HG03103 (cell line): ENCODE results near the gene TFAP2B.

Source experiments
- ATAC-seq: cut with Tn5 transposase; IDR thresholded peaks from one replicate; pipeline ENCODE4 v1.9.1; 2021; ENCODE audit warnings: low read depth; ENCODE audit not compliant: unreplicated experiment

Gene TFAP2B

DNA sequence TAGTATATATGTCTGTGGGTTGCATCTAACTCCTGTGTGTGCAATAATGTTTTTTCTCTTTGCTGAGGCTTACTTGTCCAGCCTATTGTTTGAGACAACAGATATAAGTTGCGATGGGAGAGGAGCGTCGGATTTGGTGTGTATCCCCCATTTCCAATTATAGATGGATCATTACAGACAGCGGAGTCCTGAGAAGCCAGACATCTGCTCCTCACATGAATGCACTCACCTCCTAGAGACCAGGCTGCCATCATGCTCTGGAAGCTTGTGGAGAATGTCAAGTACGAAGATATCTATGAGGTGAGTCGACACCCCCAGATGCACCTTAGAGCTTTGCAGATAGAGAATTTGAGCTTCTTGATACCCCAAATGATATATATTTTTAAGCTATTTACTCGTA is at the start of gene TFAP2B:
Gene TFAP2B, plus strand, starts transcription at position 199 of the 400 bp plus-strand sequence. Its CDS starts 21 bp downstream, at position 220.
- ATAC-seq: no peak

DNA sequence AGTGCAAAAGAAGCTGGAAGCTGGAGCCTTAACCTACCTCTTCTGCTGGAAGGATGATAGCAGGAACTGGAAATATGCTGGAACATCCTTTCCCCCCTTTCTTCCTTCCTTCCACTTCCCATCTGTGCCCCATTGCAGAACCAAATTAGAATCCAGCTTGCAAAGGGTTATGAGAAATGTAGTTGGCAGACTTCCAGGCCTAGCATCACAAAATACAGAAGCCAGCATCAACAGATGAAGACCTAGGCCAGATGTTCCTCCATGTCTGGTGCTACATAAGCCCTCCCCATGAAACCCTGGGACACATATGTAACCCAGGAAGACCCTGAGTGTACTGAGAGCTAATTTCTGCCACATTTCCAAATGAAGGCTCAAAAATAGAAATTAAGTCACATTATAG is 40.0 kb upstream of the TFAP2B start:
- ATAC-seq: no peak

DNA sequence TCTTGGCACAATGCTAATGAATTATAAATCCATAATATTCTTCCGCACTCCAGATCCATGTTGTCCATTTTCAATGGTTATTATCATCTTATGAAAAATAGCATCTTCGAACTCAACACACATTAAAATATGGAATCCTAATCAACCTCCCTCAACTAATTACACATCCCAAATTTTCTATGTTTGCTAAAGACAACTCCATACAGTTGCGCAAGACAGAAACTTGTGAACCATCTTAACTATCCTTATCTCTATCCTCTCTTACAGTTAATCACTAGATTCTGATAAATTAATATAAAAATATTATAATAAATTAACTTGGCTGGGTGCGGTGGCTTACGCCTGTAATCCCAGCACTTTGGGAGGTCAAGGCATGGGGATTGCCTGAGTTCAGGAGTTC is 38.3 kb upstream of the TFAP2B start:
- no peak for ATAC-seq

DNA sequence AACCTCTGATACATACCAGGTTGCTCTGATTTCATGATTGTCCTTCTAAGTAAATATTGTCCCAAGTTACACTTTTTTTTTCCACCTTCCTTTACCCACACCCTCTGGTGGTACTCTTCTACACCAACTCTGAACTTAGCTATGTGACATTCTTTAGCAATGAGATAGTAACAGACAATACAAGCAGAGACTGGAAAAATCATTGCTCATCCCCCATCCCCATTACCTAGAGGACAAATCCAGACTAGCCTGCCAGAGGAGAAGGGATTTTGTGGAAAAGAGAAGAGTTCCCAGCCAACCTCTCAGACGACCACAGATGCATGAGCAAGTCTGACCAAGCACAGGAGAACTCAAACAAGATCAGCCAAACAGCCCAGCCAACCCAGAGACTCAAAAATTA is 32.8 kb upstream of the TFAP2B start:
- ATAC-seq: no peak

DNA sequence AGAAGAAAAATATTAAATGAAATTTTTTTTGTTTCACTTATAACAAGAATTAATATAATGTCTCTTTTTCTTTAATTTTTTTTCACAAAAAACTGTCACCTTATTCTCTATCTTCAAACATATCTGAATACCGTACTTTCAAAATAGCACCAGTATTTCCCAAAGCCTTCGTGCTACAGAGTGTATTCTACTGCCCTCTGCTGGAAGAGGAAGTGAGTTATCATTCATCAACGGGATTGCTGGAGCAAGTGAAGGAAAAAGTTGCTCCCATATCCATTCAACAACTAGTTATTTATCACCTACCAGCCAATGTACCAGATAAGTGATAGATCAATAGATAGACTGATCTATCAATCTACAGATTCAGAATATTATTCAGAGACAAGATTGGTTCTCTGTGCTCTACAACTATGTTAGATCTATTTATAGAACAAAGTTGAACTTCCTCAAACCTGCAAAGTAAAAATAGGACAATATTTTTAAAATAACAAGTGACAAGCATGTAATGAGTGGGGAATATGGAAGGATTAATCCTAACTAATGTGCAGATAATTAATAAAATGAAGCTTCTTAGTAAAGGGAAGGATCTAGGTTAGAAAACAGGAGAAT is 26.7 kb upstream of the TFAP2B start:
- ATAC-seq: peak; percentile 73

GRCh38 chr6:50792771-50793170 is 25.9 kb upstream of the TFAP2B start:
- no peak for ATAC-seq

- ATAC-seq: no peak
Observed at GRCh38 chr6:50795574-50795973, 23.1 kb upstream of the TFAP2B start.

DNA sequence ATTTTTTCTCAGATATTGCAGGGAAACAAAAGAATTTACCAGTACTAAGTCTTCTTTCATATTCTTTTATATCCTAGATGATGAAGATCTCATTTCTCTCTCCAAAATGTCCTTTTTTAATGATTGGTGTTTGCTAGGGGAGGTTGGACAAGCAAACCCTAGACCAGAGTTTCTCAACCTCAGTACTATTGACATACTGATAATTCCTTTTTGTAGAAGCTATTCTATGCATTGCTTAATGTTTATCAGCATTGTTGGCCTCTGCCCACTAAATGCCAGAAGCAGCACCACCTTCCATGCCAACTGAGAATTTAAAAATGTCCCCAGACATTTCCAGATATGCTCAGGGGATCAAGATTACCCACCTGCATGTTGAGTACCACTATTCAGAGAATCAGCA is 14.4 kb upstream of the TFAP2B start:
- no peak for ATAC-seq

DNA sequence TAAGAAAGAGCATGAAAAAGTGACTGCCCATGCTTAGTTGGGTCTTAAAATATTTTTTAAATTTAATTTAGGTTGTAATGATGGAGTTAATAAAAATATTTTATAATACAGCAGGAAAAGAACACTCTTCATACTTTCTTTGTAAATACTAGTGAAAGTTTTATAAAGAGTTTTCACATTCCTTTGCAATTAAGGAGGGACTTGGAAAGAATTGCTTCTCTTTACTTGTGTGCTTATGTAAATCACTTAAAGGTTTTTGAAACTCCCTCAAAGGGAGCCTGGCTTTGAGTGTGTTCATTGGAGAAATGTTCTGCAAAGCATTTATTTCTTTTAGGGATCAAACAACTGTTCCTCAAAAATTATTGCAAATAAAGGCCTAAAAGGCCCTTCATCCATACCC is 11.6 kb upstream of the TFAP2B start:
- ATAC-seq: no peak

GRCh38 chr6:50815436-50816114 is 3.1 kb upstream of the TFAP2B start:
- ATAC-seq: peak; percentile 46

DNA sequence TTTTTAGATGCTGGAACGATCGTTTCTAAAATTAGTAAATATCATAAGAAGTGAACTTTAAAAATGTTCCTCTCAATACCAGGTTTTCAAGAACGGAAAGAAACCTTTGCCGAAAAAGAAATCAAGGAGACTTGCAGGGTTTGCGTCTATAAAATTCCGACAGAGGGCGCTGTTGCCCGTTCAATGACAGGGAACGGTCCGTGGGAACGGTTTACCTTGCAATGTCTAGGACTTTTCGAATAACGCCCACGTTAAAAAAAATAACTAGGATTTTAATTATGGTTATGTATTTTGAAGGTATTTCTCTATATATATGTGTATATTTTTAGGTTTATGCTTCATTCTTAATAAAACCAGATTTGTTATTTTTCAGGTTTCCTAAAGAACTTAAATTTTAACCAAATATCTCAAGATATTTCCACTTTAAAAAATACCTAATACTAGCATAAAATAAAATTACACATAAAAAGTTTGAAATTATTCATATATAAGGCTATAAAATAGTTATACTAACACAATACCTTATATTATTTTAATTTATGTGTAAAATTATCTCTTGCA is 2.5 kb upstream of the TFAP2B start:
- ATAC-seq: peak; percentile 69

DNA sequence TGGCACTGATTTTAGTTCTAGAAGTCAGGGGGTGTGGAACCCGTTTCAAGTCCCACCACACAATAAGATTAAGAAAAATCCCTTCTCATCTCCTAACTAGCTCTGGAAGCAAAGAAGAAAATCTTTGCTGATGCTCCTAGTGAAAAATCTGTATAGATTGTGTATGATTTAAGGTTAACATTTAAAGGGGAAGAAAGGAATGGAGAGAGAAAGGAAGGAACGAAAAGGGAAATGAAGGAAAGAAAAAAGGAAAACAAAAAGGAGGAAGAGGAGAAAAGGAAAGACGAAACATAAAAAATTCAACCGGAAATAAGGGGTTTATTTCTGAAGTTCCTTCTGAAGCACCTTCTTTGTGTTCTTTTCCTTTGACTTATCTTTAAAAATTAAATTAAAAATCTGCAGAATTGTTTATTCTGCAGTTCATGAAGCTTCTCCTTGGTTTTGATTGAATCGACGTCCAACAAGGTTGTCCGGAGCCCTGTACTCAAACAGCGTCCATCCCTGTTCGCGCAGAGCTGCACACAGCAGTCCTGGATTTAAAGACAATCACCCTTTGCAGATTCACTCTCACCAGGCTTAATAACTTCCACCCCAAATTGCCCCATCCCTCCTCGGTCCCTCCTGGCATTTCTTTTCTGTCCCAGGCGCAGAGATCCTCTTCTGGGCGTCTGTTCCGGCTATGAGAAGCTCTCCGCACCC is 1.6 kb upstream of the TFAP2B start:
- ATAC-seq: no peak

DNA sequence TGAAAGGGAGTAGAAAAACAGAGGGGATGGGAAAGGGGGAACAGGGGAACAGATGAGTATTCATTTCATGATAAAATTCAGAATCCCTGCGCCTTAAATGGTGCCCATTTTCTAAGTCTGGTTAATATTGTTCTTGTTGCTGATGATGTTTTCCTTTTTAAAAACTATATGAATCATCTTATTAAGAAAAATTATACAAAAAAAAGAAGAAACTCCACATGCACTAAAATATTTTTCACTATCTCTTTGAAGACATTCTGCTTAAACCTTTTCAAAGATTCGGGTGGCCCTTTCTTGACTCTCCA is 1.1 kb upstream of the TFAP2B start:
- no peak for ATAC-seq

- ATAC-seq: no peak
Observed at GRCh38 chr6:50818020-50818419, 651 bp upstream of the TFAP2B start.

DNA sequence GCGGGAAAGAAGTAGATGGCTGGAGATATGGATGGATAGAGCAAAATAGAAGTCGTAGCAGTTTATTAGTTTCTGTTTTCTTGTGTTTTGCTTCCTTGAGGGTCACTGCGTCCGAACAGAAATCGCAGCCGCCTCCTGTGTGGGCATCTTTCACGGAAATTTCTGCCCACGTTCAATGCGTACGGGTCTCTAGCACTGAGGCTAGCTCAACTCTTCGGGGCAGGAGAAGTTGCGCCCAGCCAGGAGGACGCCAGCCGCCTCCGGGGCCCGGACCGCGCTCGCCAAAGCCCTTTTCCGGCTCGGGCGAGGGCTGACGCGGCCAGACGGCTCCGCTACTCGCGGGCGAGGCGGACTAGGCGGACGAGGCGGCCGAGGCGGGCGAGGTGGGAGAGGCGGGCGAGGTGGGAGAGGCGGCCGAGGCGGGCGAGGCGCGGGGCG is 814 bp downstream of the TFAP2B start:
- ATAC-seq: no peak

DNA sequence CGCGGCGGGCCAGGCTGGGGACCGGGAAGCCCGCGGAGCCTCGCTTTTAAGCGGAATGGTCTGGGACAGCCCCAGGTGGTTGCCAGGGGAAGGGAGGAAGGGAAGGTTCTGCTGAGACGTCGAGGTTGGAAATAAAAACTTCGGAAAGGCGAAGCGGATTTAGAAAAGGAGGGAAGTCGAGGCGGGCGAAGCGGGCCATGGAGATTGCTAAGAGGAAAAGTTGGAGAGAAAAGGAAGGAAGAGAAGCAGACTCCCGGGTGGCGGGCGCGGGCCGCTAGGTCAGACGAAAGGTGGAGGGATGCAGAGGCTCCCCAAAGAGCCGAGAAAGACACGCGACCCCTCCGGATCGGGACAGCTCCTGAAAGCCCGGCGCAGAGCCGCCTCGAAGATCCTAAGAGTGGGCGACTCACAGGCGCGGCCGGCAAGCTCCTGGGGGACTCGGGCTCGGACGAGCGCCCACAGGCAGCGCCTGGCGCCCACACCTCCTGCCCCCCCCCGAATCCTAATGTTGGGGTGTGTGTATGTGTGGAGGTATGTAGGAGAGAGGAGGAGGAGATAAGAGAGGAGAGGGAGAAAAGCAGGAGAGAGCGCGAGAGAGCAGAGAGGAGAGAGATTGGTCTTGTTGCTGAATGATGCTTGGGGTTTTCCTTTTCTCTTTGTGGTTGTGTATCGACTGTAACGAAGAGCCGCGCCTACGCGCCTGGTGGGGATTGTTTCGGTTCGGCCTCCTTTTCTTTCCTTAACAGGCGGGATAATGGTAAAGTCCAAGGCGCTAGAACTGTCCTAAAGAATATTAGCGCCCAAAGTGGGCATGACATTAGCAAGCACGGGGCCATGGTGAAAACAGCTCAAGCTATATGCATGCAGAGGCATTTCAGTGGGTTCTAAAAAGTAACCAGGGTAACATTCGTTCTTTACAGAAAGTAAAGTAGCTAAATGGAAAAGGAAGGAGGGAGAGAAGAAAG is 1.5 kb downstream of the TFAP2B start:
- ATAC-seq: no peak

DNA sequence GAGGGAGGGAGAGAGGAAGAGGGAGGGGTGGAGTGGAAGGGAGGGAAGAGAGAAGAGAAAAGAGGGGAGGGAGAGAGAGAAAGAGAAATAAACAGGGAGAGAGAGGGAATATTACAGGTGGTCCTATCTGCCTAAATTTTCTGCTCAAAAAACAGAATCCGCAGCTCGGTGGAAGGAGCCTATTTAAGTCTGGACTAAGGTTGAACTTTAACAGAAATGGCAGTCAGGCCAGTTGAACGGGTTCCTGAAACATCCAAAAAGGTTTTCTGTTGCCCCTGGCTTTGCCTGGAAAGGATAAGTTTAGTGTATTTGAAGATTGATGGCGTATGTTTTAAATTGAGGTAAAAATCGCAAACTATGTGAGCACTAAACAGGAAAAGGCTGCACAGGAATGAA is 2.2 kb downstream of the TFAP2B start:
- no peak for ATAC-seq

GRCh38 chr6:50821441-50822077 is 2.9 kb downstream of the TFAP2B start:
- no peak for ATAC-seq

- no peak for ATAC-seq
Observed at GRCh38 chr6:50822078-50822476, 3.4 kb downstream of the TFAP2B start.
